NCI-H345 treated with DMSO at 0.1 percent for 48 hours (cell line): ENCODE measurements around the gene MUC6.

Experiments
- DNase-seq: peaks from one replicate; lab custom pipeline; 2025; ENCODE audit not compliant: unreplicated experiment; lab: John Stamatoyannopoulos, UW

MUC6 gene

DNA sequence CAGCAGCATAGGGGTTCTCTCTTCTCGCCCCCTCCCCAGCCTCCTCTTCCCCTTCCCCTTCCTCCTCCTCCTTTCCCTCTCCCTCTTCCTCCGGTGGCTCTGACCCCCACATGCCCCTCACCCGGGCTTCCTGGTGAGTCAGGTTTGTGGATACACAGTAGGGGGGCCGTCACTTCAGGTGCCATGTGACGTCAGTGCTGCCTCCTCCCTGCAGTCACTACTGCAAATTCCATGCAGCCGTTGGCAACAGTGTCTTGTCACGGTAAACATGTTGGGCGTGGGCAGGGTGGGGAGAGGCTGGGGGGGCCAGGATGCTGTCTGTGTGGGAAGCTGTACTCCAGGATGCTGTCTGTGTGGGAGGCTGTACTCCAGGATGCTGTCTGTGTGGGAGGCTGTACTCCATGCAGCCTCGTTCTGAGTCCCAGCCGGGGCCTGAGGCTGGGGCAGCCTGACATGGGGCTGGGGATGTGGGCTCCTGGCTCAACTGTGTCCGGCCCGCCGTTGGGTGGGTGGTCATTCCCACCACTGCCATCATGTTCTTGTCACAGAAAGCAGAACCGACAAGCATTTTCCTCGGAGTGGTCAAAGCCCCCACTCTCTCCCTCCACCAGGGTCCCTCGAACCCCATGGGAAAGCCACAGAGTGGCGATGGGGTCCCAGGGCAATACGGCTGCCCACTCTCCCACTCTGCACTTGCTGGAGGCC, 35.8 kb upstream of the MUC6 start:
- DNase-seq, result no peak

DNA sequence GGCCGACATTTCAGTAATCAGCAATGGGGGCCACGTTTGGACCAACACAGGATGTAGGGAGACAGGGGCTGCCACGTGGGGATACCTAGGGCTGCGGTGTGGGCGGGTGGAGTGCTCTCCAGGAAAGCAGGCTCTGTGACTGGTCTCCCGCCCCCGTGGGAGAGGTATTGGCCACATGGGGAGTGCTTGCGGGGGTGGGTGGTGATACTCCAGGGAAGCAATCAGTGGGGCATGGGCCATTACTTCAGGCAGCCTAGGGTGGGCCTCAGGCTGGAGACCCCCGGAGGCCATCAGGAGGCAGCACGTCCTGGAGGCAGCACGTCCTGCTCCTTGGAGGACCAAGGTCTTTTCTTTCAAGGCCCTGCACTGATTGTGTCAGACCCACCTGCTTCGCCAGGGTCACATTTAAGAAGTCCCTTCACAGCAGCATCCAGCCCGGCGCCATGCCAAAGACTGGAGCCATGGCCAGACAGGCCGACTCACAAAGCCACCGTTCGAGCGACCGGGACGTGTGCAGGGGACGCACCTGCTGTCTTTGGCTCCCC, 35.1 kb upstream of the MUC6 start:
- DNase-seq, result no peak

DNA sequence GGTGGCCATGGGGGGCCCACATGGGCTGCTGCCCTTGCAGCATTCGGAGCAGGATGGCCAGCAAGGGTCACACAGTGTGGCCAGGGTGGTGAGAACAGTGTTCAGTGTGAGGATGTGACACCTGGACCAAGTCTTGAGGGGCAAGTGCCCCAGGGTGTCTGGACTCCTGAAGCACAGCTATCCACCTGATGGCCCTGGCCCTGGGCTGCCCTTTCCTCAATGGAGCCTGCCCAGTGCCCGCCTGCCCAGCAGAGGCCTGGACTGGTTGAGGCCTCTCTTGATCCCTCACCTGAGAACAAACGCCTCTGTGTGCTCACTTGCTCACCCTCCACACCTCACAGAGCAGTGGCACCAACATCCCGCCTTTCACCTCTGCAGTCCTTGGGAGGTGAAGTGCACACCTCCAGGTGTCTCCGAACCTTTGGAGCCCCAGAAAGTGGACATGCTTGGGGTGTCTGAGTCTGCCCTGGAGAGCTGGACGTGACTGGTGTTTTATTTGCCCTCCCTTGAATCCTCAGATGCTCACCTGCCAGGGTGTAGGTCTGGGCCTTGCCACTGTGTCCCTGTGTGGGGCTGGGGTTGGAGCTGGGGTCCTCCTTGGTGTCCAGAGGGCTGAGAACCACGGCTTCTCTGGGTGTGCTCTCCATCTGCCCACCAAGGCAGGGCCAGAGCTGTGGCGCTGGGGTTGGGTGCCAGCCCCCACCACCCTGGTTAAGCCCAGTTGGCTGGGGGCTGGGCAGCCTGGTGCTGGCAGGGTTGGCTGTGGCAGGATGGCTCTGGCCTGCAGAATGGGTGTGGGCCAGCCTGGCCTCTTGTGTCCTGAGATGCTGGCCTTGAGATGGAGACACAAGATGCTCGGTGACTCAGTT, 34.3 kb upstream of the MUC6 start:
- no peak for DNase-seq

DNA sequence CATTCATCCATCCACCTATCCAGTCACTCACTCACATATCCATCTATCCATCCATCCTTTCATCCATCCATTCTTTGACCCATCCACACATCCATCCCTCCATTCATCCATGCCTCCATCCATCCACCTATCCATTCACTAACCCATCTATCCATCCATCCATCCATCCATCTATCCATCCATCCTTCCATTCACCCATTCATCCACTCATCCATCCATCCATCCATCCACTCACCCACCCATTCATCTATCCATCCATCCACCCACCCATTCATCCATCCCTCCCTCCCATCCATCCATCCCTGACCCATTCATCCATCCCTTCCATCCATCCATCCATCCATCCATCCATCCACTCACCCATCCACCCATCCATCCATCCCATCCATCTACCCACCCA, 33.2 kb upstream of the MUC6 start:
- DNase-seq, result no peak

GRCh38 chr11:1067812-1068496, 31.4 kb upstream of the MUC6 start:
- no peak for DNase-seq

DNA sequence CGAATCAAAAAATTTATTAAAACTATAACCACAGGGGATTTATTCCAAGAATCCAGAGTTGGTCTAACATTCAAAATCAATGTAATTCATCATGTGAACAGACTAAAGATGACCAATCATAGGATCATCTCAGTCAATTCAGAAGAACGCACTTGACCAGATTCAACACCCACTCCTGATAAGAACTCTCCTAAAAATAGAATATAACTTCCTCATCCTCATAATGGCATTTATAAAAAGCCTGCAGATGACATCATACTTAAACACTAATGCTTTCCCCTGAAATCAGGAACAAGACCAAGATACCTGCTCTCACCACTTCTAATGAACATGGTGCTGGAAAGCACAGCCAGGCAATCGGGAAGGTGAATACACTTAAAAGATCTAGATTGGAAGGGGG, 27.6 kb upstream of the MUC6 start:
- DNase-seq, result no peak

GRCh38 chr11:1062075-1062820, 25.7 kb upstream of the MUC6 start:
- DNase-seq, result no peak

DNA sequence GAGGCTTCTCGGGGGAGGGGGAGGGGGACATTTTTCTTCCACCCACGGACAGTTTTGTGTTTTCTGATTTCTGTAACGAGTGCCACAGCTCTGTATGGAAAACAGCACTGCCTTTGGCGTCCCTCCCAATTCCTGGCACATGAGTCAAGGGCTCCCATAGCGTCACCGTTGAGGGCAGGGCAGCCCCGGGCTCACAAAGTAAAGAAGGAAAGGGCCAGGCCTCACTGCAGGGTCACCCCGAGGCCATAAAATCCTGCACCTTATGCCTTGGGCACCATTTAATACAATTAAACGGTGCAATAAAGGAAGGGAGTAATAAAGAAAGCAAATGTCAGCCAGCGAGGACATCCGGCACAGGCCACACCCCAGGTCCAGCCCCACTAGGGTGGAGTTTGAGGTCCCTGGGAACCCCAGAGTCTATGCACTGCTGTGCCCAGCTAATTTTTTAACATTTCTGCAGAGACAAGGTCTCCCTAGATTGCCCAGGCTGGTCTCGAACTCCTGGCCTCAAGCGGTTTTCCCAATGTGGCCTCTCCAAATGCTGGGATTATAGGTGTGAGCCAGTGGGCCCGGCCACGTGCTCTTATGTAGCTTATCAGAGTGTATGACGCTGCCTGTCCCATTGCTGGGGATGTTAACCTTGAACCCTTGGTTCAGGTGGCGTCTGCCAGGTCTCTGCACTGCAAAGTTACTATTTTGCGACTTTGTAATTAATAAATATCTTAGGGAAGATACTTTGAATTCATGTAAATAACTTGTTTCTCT, 24.5 kb upstream of the MUC6 start:
- DNase-seq, result no peak

DNA sequence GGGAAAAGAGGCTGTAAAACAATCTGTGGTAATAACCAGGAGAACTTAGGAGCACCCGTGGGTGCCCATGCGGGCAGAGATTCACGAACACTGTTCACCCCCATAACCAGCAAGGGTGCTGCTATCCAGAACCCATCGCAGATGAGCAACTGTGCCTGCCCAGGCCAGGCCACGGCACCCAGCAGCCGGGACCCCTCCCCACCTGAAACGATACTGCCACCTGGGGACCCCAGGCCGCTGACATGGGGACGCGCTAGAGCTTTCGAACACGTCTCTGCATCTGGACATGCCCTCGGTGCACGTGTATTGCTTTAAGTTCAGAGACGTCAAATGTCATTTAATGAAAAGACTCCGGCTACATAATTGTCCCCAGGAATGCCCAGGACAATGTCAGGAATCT, 23.9 kb upstream of the MUC6 start:
- no peak for DNase-seq

GRCh38 chr11:1059759-1060158, 23.2 kb upstream of the MUC6 start:
- DNase-seq, result no peak

GRCh38 chr11:1057806-1058205, 21.3 kb upstream of the MUC6 start:
- DNase-seq, result no peak

DNA sequence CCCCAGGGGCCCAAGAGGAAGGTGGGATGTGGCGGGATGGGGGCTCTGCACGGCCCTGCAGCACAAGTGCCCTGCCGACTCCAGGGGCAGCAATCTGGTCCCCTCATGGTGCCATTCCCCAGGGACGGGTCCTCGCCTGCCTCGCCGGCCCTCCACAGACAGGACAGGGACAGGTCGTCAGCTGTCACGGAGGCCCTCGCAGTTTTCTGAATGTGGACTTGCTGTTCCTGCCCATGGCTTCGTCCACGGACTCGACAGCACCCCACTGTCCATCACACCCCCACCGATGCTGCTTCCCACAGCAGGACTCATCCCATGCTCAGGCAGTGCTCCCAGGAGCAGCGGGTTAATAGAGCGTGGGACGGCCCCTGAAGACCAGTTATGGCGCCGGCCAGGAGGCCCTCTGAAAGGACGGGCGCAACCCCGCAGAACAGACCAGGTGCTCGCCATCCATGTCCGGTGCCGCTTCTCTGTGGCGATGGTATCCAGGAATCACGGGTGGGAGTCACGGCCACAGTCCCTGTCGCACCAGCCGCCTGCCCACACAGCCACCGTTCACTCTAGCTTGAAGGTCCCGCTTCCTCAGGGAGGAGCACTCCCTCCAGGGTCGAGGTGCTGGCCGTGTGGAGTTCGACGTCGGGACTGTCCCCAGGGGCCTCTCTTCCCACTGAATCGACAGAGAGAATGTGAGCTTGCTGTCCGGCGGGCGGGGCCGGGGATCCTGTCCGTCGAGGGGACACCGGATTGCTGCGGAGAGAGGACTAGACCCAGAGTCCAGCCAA, 19.7 kb upstream of the MUC6 start:
- DNase-seq, result no peak

DNA sequence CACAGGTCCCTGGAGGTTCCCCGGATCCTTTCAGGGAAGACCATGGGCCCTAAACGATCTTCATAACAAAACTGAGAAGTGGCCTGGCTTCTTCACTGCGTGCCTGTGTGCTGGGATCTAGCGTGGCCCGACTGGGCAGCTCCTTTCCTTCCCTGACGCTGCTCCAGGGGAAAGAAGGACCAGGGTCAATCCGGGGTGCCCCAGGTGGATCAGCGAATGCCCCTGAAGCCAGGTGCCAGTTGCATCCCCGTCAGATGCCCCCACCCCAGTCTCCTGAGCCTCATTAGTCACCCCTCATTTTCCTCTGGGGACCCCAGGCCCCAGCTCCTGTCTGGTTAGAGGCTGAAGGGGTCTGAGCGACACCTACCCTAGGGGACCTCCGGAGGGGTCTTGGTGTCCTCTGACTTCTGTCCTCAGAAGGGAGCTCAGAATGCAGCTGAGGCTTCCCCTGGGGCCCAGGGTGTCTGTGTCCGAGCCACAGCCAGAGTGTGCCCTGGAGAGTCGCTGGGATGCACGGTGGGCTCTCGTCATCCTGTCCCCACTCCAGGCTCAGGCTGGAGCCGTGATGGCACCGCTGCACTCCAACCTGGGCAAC, 18.7 kb upstream of the MUC6 start:
- DNase-seq, result no peak

DNA sequence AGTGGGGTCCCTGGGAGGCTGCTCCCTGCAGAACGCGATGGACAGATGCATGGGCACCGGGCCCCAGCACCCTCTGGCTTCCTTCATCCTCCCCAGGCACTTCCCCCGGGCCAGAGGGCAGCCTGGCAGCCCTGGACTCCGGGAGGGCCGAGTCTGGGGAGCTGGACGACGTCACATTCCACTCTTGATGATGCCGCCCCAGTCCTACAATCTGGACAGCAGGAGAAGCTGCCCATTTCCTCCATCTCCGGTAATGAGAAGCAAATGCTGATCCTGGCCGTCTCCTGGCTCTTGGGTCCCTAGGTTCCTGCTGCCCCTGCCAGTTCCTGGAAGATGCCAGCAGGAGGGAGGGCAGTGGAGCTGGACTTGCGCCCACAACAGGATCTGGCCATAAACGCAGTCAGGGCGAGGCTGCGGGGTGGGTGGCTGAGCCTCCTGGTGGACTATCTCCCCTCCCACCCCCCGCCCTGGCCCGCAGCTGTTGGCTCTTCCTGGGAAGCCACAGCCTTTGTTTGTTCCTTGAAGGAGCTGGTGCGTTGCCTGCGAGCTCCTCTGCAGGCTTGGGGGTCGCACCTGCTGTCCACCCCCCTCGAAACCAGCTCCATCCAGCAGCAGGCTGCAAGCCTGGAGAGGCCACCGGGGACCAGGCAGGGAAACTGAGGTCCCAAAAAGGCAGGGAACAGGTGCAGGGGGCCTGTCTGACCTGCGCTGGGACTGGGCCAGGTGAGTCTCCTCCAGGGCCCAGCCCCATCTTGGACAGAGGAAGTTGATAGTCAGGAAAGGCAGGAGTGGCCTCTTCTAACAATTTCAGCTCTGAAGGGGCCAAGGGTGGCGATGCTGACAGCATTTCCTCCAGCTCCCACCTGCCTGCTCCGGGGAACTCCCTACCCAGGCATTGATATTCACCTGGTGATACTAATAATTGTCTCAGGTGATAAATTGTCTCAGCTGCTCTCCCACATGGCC, 17.9 kb upstream of the MUC6 start:
- DNase-seq, result no peak

GRCh38 chr11:1053121-1053901, 16.8 kb upstream of the MUC6 start:
- no peak for DNase-seq

- no peak for DNase-seq
Observed at GRCh38 chr11:1052133-1053011, 15.9 kb upstream of the MUC6 start.
